Measurements from ENCODE around the gene CNTNAP2. TPM values are rescaled to one million over a fixed set of nuclear protein-coding genes. Genes with fewer than 3 reads are reported as not detected.

CNTNAP2 gene
- total RNA-seq, 1 donor from 2014 or later, result 9.2 TPM

- no peak for TF ChIP-seq CTCF (conservative IDR thresholded peaks at IDR 0.05; ENCODE audit: low read depth, low read length)
- H3K4me3 ChIP-seq (ENCODE audit: low read depth, low read length), result no peak overlapping the region
- DNase-seq (ENCODE audit: low read depth), result no peak
These were observed 1752.9 kb downstream of the CNTNAP2 start for GRCh38 chr7:147869456-147869855.

GRCh38 chr7:147878912-147879661, 1762.5 kb downstream of the CNTNAP2 start:
- TF ChIP-seq CTCF (conservative IDR thresholded peaks at IDR 0.05; ENCODE audit: low read depth, low read length), result no peak
- no peak for DNase-seq (ENCODE audit: low read depth)
- H3K4me3 ChIP-seq (ENCODE audit: low read depth, low read length), result no peak overlapping the region

- DNase-seq (ENCODE audit: low read depth), result no peak
- no peak for TF ChIP-seq CTCF (conservative IDR thresholded peaks at IDR 0.05; ENCODE audit: low read depth, low read length)
- H3K4me3 ChIP-seq (ENCODE audit: low read depth, low read length), result no peak overlapping the region
These were observed 1769.3 kb downstream of the CNTNAP2 start for GRCh38 chr7:147885869-147886268.

GRCh38 chr7:147894271-147894670, 1777.7 kb downstream of the CNTNAP2 start:
- TF ChIP-seq CTCF (conservative IDR thresholded peaks at IDR 0.05; ENCODE audit: low read depth, low read length), result no peak
- no peak for DNase-seq (ENCODE audit: low read depth)
- H3K4me3 ChIP-seq (ENCODE audit: low read depth, low read length), result no peak overlapping the region

- DNase-seq (ENCODE audit: low read depth), result no peak
- no peak for TF ChIP-seq CTCF (conservative IDR thresholded peaks at IDR 0.05; ENCODE audit: low read depth, low read length)
- no peak overlapping the region for H3K4me3 ChIP-seq (ENCODE audit: low read depth, low read length)
These were observed 1779.5 kb downstream of the CNTNAP2 start for GRCh38 chr7:147896121-147896520.

- DNase-seq (ENCODE audit: low read depth), result no peak
- TF ChIP-seq CTCF (conservative IDR thresholded peaks at IDR 0.05; ENCODE audit: low read depth, low read length), result no peak
These were observed 1787.1 kb downstream of the CNTNAP2 start for GRCh38 chr7:147903536-147904218.

More at GRCh38 chr7:147903536-147904218, 1787.1 kb downstream of the CNTNAP2 start:
- no peak overlapping the region for H3K4me3 ChIP-seq (ENCODE audit: low read depth, low read length)
